Measurements from ENCODE around the gene THADA. TPM values are rescaled to one million over a fixed set of nuclear protein-coding genes. Genes with fewer than 3 reads are reported as not detected.

The THADA gene
- polyA plus RNA-seq, 4 donors = 32.5 to 38.4 (median 33.5) TPM

- no peak for DNase-seq (ENCODE audit: low read depth in 4 of 4, low spot score in 2 of 4)
Observed at GRCh38 chr2:43268066-43268953, 327.5 kb downstream of the THADA start.

GRCh38 chr2:43267381-43267780 lies 328.5 kb downstream of the THADA start:
- DNase-seq (ENCODE audit: low read depth in 4 of 4, low spot score in 2 of 4) = no peak

GRCh38 chr2:43266711-43267111 lies 329.1 kb downstream of the THADA start:
- DNase-seq (ENCODE audit: low read depth in 4 of 4, low spot score in 2 of 4) = no peak

- peak in 1 of 4 donors; percentile 50 for DNase-seq (ENCODE audit: low read depth in 4 of 4, low spot score in 2 of 4)
Observed at GRCh38 chr2:43265421-43265820, 330.4 kb downstream of the THADA start.

- no peak for DNase-seq (ENCODE audit: low read depth in 4 of 4, low spot score in 2 of 4)
Observed at GRCh38 chr2:43265001-43265400, 330.8 kb downstream of the THADA start.

GRCh38 chr2:43262951-43263350 lies 332.9 kb downstream of the THADA start:
- no peak for DNase-seq (ENCODE audit: low read depth in 4 of 4, low spot score in 2 of 4)

- no peak for DNase-seq (ENCODE audit: low read depth in 4 of 4, low spot score in 2 of 4)
Observed at GRCh38 chr2:43262239-43262638, 333.6 kb downstream of the THADA start.

- DNase-seq (ENCODE audit: low read depth in 4 of 4, low spot score in 2 of 4) = no peak
Observed at GRCh38 chr2:43259512-43259911, 336.3 kb downstream of the THADA start.

- no peak for DNase-seq (ENCODE audit: low read depth in 4 of 4, low spot score in 2 of 4)
Observed at GRCh38 chr2:43258547-43259156, 337.2 kb downstream of the THADA start.

- no peak for DNase-seq (ENCODE audit: low read depth in 4 of 4, low spot score in 2 of 4)
Observed at GRCh38 chr2:43255296-43255910, 340.4 kb downstream of the THADA start.

GRCh38 chr2:43254331-43254730 lies 341.5 kb downstream of the THADA start:
- no peak for DNase-seq (ENCODE audit: low read depth in 4 of 4, low spot score in 2 of 4)

- DNase-seq (ENCODE audit: low read depth in 4 of 4, low spot score in 2 of 4) = peak in 2 of 4 donors; percentile 60 to 71
Observed at GRCh38 chr2:43251171-43251731, 344.6 kb downstream of the THADA start.

- no peak for DNase-seq (ENCODE audit: low read depth in 4 of 4, low spot score in 2 of 4)
Observed at GRCh38 chr2:43250015-43250414, 345.8 kb downstream of the THADA start.

GRCh38 chr2:43248621-43249020 lies 347.2 kb downstream of the THADA start:
- DNase-seq (ENCODE audit: low read depth in 4 of 4, low spot score in 2 of 4) = no peak

- DNase-seq (ENCODE audit: low read depth in 4 of 4, low spot score in 2 of 4) = no peak
Observed at GRCh38 chr2:43246641-43247040, 349.2 kb downstream of the THADA start.

- no peak for DNase-seq (ENCODE audit: low read depth in 4 of 4, low spot score in 2 of 4)
Observed at GRCh38 chr2:43241558-43241957, 354.3 kb downstream of the THADA start.

- no peak for DNase-seq (ENCODE audit: low read depth in 4 of 4, low spot score in 2 of 4)
Observed at GRCh38 chr2:43240766-43241150, 355.1 kb downstream of the THADA start.

GRCh38 chr2:43239981-43240765 lies 355.7 kb downstream of the THADA start:
- no peak for DNase-seq (ENCODE audit: low read depth in 4 of 4, low spot score in 2 of 4)

GRCh38 chr2:43238813-43239212 lies 357.0 kb downstream of the THADA start:
- no peak for DNase-seq (ENCODE audit: low read depth in 4 of 4, low spot score in 2 of 4)

- no peak for DNase-seq (ENCODE audit: low read depth in 4 of 4, low spot score in 2 of 4)
Observed at GRCh38 chr2:43238176-43238575, 357.7 kb downstream of the THADA start.

All from left renal cortex interstitium (tissue), 4 donors.